Erythroblast (primary cell): ENCODE measurements around the gene DCUN1D3.
A peak's percentile ranks its signal among the peaks of the same experiment; 100 is the strongest.

Experiments
- DNase-seq, 2 experiments: peaks; one replicate each; lab custom pipeline; 2025; lab: John Stamatoyannopoulos, UW
- GATA1 ChIP-seq: IDR thresholded peaks from 2 replicates; pipeline ENCODE4 v1.6.1; 2011; ENCODE audit warnings: low read depth, mild to moderate bottlenecking, control low read depth, low read length, moderate library complexity
- POLR2A ChIP-seq: IDR thresholded peaks from 2 replicates; pipeline ENCODE4 v1.6.1; 2011; ENCODE audit warnings: mild to moderate bottlenecking, low read length

Gene DCUN1D3

DNA sequence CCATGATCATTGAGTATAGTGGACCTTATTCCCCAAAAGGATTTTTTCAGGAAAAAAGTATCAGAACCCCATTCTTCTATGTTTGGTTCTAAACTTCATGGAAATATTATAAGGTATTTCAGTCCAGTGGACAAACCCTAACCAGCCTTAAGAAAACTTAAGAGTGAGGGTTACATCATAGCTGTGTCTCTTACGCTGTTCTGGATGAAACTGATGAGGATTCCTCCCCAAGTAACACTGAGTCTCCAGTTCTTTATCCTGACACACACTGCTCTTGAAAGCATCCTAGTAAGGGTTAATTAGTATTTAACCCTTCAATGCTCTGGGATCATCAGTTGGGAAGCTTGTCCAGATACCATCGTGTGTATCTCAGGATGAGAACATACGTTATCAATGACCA lies 5.4 kb upstream of the DCUN1D3 start:
- DNase-seq, result no peak
- no peak for TF ChIP-seq GATA1
- no peak for TF ChIP-seq POLR2A

DNA sequence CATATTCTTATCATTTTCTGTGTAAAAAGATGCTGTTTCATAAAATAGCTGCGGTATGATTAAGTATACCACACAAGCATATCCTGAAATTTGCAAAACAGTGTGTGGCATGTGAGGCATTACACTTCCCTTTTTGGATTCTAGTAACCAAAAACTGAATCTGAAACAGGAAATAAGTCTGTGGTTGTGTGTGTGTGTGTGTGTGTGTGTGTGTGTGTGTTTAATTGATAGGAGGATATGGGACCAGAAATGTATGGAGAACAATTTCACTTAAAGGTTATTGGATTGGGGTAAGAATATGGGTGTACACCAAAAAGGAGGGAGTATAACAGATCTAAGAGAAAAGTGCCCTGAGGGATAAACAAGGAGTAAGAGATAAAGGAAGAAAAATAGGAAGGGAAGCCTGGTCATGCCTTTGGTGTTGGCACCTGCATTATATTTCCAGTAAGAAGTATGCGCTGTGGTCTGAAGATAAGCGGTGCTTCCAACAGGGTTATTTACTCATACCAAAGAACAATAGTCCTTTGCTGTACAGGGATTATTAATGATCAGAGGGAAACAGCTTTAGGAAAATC lies 4.4 kb upstream of the DCUN1D3 start:
- peak; percentile 42 to 43 for DNase-seq
- no peak for TF ChIP-seq GATA1
- TF ChIP-seq POLR2A, result no peak

GRCh38 chr16:20903899-20904506 lies 3.8 kb upstream of the DCUN1D3 start:
- no peak for TF ChIP-seq GATA1
- no peak for TF ChIP-seq POLR2A
- peak in 1 of 2 experiments; percentile 23 for DNase-seq

GRCh38 chr16:20903116-20903898 lies 3.1 kb upstream of the DCUN1D3 start:
- TF ChIP-seq POLR2A (no peak), GATA1 (no peak)
- DNase-seq, result peak in 1 of 2 experiments; percentile 27

GRCh38 chr16:20902426-20902825 lies 2.3 kb upstream of the DCUN1D3 start:
- no peak for TF ChIP-seq POLR2A
- no peak for TF ChIP-seq GATA1
- no peak for DNase-seq

- TF ChIP-seq POLR2A, result no peak
- no peak for TF ChIP-seq GATA1
- DNase-seq, result peak; percentile 55 to 58
These were observed 1.4 kb upstream of the DCUN1D3 start for GRCh38 chr16:20901436-20902112.

GRCh38 chr16:20901068-20901435 lies 894 bp upstream of the DCUN1D3 start:
- TF ChIP-seq POLR2A, result peak; percentile 68
- no peak for TF ChIP-seq GATA1
- DNase-seq, result no peak

DNA sequence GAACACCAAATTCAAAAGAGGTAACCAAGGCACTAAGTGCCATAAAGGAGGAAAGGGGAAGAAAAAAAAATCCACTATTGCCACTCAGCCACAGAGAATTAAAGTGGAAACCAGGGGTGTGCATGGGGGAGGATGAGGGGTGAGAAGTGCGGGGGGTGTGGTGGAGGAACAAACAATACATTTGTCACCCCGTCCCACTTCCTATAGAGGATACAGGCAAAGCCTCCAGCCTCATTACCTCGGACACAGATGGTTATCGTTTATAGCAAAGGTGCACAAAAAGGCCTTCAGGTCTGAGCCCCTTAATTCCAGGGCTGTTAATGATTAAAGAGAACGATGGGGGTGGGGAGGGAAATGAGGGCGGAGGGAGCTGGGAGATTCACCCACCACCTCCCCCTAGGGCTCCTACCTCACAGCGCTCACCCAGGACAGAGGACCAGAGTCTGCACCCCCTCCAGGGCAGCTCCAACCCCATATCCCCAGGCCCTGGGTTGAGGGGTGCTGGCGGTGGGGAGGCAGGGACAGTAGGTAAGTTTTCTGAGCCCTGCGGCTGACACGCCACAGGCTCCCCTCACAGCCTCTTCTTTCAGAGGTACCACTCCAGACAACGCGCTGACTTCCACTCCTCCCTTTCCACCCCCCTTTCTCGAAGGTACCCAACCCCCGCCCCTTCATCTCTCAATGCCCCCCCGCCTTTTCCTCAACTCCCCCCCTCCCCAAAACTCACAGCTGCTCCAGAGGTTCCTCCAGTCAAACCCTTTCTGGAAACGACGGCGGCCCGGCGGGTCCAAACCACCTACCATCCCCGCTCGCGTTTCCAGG lies 470 bp downstream of the DCUN1D3 start:
- DNase-seq, result no peak
- TF ChIP-seq POLR2A (no peak), GATA1 (no peak)

DNA sequence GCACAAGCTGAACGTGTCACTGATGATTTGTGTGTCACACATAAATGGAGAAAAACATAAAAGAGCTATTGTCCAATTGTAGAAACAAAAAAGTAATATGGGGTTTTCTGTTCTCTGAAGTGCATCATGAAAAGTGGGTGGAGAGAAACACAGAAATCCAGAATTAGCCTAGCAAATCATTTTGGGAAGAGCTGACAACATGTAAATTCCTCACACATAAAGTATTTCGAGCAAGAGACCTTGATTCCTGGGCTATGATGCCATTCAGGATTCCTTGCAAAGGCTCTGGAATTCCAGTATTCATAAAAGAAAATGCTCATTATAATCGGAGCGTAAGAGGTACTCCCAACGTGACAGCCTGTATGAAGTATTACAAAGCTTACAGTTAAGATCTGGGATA lies 1.1 kb downstream of the DCUN1D3 start:
- TF ChIP-seq POLR2A (no peak), GATA1 (no peak)
- DNase-seq, result no peak

DNA sequence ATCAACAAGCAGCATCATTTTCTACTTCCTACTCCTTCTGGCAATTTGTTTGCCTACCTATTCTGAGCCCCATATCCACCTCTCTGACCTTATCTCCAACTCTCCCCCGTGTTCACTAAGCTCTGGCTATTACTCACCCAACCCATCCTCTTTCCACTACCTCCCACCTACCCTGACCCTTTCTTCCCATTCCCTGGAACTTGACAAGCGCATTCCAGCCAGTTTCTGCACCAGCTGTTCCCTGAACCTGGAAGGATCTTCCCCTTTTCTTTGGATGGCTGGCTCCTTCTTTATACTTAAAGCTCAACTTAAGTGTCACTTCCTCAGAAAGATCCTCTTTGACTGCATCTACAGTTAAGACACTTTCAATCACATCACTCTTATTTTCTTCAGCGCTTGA lies 2.2 kb downstream of the DCUN1D3 start:
- DNase-seq, result no peak

GRCh38 chr16:20897253-20897897 lies 2.8 kb downstream of the DCUN1D3 start:
- TF ChIP-seq POLR2A, result no peak
- TF ChIP-seq GATA1, result no peak
- peak in 1 of 2 experiments; percentile 16 for DNase-seq

More for the DNA sequence above, 2.2 kb downstream of the DCUN1D3 start:
- no peak for TF ChIP-seq GATA1
- peak; percentile 21 for TF ChIP-seq POLR2A

DNA sequence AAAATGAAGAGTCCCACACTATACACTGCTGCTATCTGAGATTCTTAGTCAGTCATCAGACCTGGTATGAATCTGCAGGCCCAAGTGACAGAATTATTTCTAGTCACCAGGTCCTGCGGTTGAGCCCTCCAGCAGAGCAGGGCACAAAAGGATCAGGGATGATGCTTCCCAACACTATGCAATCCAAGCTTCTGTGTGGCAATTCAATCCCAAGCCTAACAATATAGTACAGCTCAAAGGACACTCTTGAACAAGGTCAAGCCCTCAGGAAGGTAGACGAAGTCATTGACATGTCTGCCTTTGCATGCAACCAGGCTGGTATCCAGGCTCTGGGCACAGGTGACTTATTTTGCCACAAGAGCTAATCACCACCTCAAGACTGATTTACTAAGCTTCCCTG lies 5.8 kb downstream of the DCUN1D3 start:
- TF ChIP-seq GATA1, result no peak
- TF ChIP-seq POLR2A, result no peak
- no peak for DNase-seq
